DMS153 treated with DMSO at 0.1 percent for 48 hours (cell line): ENCODE results near the gene NEURL1B.
"Not testable (repeated sequence)": the region's sequence is repeated elsewhere in the genome, so short reads cannot be mapped to it uniquely, and the experiment has no call there.

Experiments
- DNase-seq: peaks from one replicate; lab custom pipeline; 2025; ENCODE audit not compliant: unreplicated experiment; lab: John Stamatoyannopoulos, UW

NEURL1B gene

DNA sequence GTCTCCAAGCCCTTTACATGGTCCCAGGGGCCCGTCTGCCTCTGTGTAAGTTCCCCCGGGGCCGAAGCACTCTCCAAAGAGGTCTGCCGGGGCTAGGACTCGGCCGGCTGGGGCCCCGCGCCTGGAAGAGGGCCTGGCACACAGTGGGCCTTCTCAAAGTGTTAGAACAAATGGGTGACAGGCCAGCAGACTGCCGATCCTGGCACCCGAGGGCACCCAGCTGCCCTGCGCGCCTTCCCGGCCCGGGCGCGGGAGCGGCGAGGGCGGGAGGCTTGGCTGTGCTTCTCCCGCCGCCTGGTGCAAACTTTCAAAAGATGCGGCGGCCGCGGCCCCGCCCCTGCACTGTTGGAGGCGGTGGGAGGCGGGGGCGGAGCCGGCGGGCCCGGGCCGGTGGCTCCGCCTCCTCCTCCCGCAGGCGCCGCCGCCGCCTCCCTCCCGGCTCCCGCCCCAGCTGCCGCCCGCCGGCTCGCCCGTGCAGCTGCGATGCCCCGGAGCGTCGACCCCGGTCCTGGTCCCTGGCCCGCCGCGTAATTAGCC is at the start of gene NEURL1B:
Gene NEURL1B (plus strand): TSS at position 442 of the 537 bp plus-strand sequence. CDS start 144 bp downstream, outside the sequence.
- peak; percentile 17 for DNase-seq

- DNase-seq, result no peak
Observed at GRCh38 chr5:172591636-172592035, 49.4 kb upstream of the NEURL1B start.

DNA sequence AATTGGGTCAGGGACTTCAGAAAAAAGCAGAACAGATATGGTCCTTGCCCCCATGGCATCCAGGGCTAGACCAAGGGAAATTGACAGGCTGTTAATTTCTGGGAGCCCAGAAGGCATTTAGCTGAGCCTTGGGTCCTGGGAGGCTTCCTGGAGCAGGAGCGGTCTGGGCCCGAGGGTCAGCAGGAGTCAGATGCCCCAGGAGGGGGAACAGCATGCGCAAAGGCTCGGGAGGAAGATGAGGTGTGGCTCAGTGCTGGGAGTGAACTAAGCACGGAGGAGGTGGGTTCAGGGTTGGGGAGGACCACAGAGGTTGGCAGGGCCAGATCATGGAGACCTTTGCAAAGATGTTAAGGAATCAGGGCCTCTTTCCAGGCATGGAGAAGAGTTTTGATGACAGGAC is 48.2 kb upstream of the NEURL1B start:
- DNase-seq, result no peak

GRCh38 chr5:172593306-172593705 is 47.8 kb upstream of the NEURL1B start:
- no peak for DNase-seq

DNA sequence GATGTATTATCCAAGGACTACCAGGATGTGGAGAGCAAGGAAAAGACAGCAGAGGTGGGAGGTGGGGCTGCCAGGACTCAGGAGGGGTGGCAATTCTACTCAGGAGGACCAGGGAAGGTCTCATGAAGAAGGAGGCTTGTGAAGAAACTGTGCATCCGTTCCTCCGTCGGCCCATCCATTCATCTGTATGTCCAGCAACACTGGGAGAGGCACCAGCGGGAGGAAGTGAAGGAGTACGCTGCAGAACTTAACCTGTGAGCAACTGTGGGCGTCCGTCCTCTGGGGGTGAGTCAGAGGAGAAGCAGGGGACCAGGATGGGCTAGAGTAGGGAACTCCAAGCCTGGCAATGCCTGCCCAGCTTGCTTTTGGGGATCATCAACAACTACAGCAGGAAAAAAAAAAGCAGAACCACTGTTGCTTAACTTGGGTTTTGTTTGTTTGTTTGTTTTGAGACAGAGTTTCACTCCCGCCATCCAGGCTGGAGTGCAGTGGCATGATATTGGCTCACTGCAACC is 47.3 kb upstream of the NEURL1B start:
- no peak for DNase-seq

DNA sequence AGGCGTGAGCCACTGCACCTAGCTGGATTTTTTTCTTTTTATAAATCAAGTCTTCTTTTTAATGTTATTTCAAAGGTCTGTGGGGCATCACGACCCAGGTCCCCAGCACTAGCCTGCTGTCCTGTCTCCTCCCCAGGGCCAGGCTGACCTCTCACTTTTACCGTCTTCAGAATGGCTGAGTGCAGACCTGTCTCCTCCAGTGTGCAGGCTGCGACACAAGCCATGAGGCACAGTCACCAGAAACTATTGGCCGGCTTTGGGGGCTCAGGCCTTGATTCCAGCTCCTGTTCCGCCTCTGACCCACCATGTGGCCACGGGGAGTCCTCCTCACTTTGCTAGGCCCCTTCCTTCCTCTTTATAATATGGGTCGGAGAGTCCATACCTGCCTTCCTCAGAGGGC is 46.6 kb upstream of the NEURL1B start:
- DNase-seq, result no peak

GRCh38 chr5:172594867-172595466 is 46.1 kb upstream of the NEURL1B start:
- no peak for DNase-seq

DNA sequence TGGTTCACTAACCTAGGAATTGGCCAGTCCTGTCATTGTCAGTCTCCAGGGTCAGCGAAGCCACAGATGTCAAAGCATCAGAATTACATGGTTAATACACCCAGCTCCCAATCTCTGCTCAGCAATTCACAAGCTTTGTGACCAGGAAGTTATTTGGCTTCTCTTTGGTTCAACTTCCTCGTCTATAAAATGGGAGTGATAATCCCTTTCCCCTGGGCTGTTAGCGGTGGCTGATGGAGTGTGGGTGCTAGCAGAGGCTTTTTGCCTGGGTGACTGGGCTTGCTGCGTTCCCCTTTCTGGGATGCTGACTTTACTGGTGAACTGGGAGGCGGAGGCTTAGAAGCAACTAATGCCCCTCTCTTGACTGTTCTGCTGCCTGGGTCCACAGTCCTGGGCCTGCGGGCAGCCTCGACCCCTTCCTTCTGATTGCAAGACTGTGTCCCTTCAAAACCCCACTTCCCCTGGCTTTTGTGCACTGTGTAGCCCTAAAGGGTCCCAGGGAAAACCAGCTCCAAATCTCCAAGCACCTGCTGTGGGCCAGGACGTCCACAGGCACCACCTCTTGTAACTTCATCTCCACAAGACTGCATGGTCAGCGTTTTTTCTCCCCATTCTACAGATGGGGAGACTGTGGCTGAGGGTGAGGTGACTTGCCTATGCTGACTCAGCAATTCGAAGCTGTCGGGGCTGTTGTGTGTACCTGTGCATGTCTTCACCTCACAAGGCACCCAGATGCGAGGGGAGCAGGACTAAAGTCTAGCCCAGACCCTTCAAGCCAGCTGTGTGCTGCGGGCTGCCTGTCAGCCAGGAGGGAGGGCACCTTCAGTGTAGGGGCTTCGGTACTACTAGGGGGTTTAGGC is 45.2 kb upstream of the NEURL1B start:
- no peak for DNase-seq

DNA sequence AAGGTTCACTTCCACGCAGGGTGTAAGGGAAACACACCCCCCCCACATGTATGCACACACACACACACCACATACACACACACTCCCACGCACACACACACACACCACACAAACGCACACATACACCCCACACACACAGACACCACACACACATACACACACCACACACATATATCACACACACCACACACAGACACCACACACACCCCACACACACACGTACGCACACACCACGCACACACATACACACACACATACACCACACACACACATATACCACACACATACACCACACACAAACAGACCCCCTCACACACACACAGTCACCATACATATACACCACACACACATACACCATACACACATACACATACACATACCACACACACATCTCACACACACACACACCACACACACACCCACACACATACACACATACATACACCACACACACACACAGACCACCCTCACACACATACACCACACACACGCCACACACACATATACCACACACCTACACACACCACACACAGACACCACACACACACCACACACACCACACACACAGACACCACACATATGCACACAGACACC is 44.3 kb upstream of the NEURL1B start:
- no peak for DNase-seq

- no peak for DNase-seq
Observed at GRCh38 chr5:172597755-172598155, 43.3 kb upstream of the NEURL1B start.

DNA sequence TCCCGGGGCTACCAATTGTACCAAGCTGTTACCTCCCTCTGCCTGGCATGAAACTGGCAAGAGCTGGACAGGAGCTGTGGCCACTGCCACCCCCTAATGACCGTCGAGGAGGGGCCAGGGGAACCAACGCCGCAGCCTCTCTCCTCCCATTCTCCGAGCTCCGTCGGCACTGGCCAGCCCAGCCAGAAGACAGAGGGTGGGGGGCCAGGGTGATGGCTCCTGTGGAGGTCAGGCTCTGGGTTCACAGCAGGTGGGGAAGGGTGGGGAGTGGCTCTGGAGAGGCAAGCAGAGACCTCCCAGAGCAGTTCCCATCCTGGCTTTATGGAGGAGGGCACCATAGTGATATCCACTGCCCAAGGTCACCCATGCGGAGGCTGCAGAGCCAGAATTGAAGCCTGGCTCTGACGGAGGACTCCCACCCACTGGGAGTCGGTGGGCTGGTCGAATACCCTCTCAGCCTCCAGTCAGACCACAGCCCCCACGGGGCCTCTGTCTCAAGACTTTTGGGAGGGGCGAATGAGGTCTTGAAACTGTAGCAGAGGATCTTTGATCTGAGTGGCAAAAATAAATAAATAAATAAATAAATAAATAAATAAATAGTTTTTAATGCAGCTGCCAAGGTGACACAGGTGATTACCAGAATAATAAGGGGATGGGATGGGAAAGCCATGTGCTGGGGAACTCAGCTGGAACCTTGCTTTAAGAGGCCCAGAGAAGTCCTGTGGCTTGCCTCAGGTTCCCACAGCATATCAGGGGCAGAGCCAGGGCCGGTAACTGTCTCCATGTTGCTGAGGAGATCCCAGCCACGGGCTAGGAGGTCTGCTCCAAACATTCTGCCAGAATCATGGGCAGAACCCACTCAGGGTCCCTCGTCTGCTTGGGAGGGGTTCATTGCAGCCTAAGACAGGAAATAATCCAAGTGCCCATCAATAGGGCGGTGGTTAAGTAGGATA is 42.5 kb upstream of the NEURL1B start:
- DNase-seq, result no peak

DNA sequence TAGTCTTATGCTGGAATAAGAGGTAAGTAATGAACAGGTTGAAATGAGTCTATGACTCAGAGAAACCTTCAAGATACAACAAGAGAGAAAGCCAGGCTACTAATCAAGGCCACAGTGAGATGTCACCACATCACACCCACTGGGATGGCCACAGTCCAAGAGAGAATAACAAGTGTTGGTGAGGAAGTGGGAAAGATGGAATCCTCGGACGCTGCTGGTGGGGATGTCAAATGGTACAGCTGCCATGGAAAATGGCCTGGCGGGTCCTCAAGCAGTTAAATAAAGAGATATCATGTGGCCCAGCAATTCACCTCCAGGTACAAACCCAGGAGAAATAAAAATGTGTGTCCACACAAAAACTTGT is 41.9 kb upstream of the NEURL1B start:
- no peak for DNase-seq

GRCh38 chr5:172600571-172600970 is 40.5 kb upstream of the NEURL1B start:
- DNase-seq, result no peak

DNA sequence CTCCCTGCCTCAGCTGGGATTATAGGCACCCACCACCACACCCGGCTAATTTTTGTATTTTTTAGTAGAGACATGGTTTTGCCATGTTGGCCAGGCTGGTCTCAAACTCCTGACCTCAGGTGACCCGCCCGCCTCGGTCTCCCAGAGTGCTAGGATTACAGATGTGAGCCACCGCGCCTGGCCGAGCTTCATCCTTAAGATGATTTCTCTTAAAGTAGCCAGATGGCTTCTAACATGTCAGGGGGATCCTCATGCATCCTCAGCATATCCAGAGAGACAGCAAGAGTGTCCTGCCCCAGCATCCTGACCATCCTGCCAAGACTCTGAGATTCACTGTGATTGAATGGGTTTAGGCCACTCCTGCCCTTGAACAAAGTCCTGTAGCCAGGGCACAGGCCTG is 39.5 kb upstream of the NEURL1B start:
- not testable (repeated sequence) for DNase-seq

DNA sequence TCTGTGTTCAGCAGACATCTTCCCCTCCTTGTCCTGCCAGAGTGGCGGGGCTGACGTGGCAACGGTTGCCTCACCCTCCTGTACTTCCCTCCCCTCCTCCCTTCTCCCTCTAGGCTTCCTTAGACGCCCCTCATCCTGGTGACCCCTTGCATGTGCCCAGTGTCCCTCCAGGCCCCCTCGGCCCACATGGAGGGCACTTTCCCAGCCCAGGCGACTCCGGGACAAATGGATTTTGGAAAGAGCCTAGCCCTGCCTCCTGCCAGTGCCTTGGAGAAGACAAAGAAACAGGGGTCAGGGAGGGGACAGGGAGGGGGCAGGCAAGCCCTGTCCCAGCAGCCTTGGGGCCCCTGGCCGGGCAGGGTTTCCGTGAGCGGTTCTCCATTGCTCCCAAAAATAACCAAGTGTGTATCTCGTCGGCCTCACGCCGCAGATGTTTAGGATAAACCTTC is 38.3 kb upstream of the NEURL1B start:
- DNase-seq, result no peak

DNA sequence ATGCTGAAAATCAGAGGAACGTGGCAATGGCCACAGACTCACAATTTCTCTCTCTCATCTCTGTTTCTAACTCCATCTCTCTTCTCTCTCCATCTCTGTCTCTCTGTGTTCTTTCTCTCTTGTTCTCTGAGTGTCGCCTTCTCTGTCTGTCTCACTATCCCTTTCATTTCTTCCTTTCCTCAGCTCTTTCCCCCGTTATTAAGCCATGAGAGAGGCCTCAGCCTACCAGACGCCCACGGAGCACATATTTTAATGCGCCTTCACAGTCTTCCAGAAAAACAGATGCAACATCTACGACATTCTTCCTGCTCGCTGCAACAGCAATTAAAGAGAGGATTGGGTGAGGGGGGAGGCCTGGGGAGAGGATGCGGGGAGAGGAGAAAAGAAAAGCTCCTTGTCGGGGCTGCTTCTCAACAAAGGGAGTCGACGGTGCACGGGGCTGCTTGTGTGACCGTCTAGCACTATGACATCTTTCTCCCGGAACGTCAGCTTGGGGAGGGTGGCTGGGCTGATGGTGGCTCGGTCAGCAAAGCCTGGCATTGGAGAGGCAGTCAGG is 37.7 kb upstream of the NEURL1B start:
- DNase-seq, result no peak

- DNase-seq, result no peak
Observed at GRCh38 chr5:172605466-172605865, 35.6 kb upstream of the NEURL1B start.

GRCh38 chr5:172606156-172606785 is 34.8 kb upstream of the NEURL1B start:
- DNase-seq, result no peak

- DNase-seq, result no peak
Observed at GRCh38 chr5:172607213-172607793, 33.8 kb upstream of the NEURL1B start.
